ENCODE data around the gene GPR15LG. TPM values are rescaled to one million over a fixed set of nuclear protein-coding genes. Genes with fewer than 3 reads are reported as not detected.

Gene GPR15LG
- total and polyA plus RNA-seq, 10 of the 15 experiments (the other 5 are each of a cell fraction or from before 2014, with no cell fraction given): 1.1 to 12.2 (median 1.4) TPM

- ATAC-seq: no peak
- 76% methylated on average over 4 of the region's 4 CpGs for WGBS (ENCODE audit: insufficient coverage, insufficient replicate concordance, low lambda C conversion rate, missing lambda C conversion rate)
- no peak for FAIRE-seq
- H3K27me3 ChIP-seq (replicated peaks in 1 of 2; ENCODE audit: control insufficient read depth in 2 of 2, insufficient read depth in 2 of 2, low read length in 1 of 2): no peaks in the 10 kb centered on the region
- no peak overlapping the region for H2AFZ ChIP-seq (ENCODE audit: control insufficient read depth, low read depth, low read length)
- no peak overlapping the region; the same call in 1 of the 2 replicates for H3K27ac ChIP-seq (ENCODE audit: control insufficient read depth, insufficient read depth)
- H3K4me2 ChIP-seq (ENCODE audit: control insufficient read depth, insufficient read depth): peak overlapping the region; percentile 40
- ChIA-PET POLR2A (interaction anchor here (0.6 to 2.4 kb wide), 3 partner anchors 9 to 1545 kb away, joined by 3 to 10 read pairs (median 4); no protein-coding TSS in a partner anchor), SMC1A (ENCODE audit: uncharacterized antibody, unreplicated experiment) (interaction anchor here (0.9 to 2.4 kb wide), 6 partner anchors 8 to 29 kb away, joined by 3 to 11 read pairs (median 6); no protein-coding TSS in a partner anchor), CTCF (interaction anchor here (0.7 to 6.4 kb wide), 3 partner anchors 12 to 29 kb away, joined by 3 to 35 read pairs (median 4); no protein-coding TSS in a partner anchor), RAD21 (ENCODE audit: unreplicated experiment) (interaction anchor here (0.7 to 1.3 kb wide), 4 partner anchors 10 to 38 kb away, joined by 3 read pairs; partner anchors contain the start of gene GHITM)
- no peaks in the 10 kb centered on the region for H3K36me3 ChIP-seq (ENCODE audit: control insufficient read depth in 2 of 2, insufficient read depth in 2 of 2, low read length in 1 of 2)
- no peaks in the 10 kb centered on the region for H3K9me3 ChIP-seq (replicated peaks; ENCODE audit: control insufficient read depth, insufficient read depth, low read length)
- intact Hi-C loops (cut with micrococcal nuclease; ENCODE audit: unreplicated experiment): loop anchor here (10.0 kb wide), 1 partner anchor 1252 kb away; no protein-coding TSS in a partner anchor
- TF ChIP-seq ATF2 (IDR thresholded peaks at IDR 0.05; ENCODE audit: low read length) (no peak), NR2C1 (IDR thresholded peaks at IDR 0.05) (no peak)
- H3K4me1 ChIP-seq (ENCODE audit: control insufficient read depth, insufficient read depth, low read length): peaks cover 45% of the 10 kb centered on the region
- H4K20me1 ChIP-seq (ENCODE audit: control insufficient read depth, insufficient read depth): no peaks in the 10 kb centered on the region
- in situ Hi-C loops (cut with MboI): no loop called here
- no TSS peak for BruUV-seq (replicated peaks)
- no peak overlapping the region for H3K9ac ChIP-seq (ENCODE audit: control insufficient read depth, insufficient read depth, low read length)
- no peaks in the 10 kb centered on the region; the same call in none of the 2 replicates for H3K79me2 ChIP-seq (ENCODE audit: control insufficient read depth, insufficient read depth, low read length)
- H3K4me3 ChIP-seq: 0 out of 2 replicates have a peak overlapping the region, but pooled peaks have one; percentile 38
- no peak for DNase-seq (ENCODE audit: low read depth, low spot score)
These were observed 3.4 kb downstream of the GPR15LG start for GRCh38 chr10:84176836-84177474.

Measured in GM12878 (cell line).